ENCODE results near the gene PLEKHM3.

- no peak for TF ChIP-seq CTCF (conservative IDR thresholded peaks at IDR 0.05)
- TF ChIP-seq EZH2 (IDR thresholded peaks at IDR 0.05; ENCODE audit: low read depth), result no peak
Observed at GRCh38 chr2:208025814-208026184, 472 bp upstream of the PLEKHM3 start.
